Medulla oblongata (tissue), 1 donor: ENCODE measurements around the gene ATG7.
"Not testable (repeated sequence)": the region's sequence is repeated elsewhere in the genome, so short reads cannot be mapped to it uniquely, and the experiment has no call there.

ENCODE experiments used
- DNase-seq: peaks from one replicate; pipeline ENCODE4 v3.0.0-alpha.2; 2015; ENCODE audit errors: extremely low spot score

ATG7 gene

GRCh38 chr3:11588338-11588737 is 316.1 kb downstream of the ATG7 start:
- no peak for DNase-seq

- DNase-seq = no peak
These were observed 316.6 kb downstream of the ATG7 start for GRCh38 chr3:11588755-11589154.

GRCh38 chr3:11589706-11590105 is 317.5 kb downstream of the ATG7 start:
- DNase-seq = no peak

- DNase-seq = no peak
These were observed 318.8 kb downstream of the ATG7 start for GRCh38 chr3:11591002-11591355.

- DNase-seq = peak; percentile 97
These were observed 319.4 kb downstream of the ATG7 start for GRCh38 chr3:11591391-11592282.

GRCh38 chr3:11592445-11593298 is 320.5 kb downstream of the ATG7 start:
- DNase-seq = no peak

- DNase-seq = no peak
These were observed 321.3 kb downstream of the ATG7 start for GRCh38 chr3:11593318-11594034.

GRCh38 chr3:11595024-11595423 is 322.8 kb downstream of the ATG7 start:
- not testable (repeated sequence) for DNase-seq

GRCh38 chr3:11596387-11596786 is 324.2 kb downstream of the ATG7 start:
- no peak for DNase-seq

- no peak for DNase-seq
These were observed 328.5 kb downstream of the ATG7 start for GRCh38 chr3:11600501-11601282.

GRCh38 chr3:11601446-11602238 is 329.4 kb downstream of the ATG7 start:
- DNase-seq = peak; percentile 71

GRCh38 chr3:11602239-11602840 is 330.1 kb downstream of the ATG7 start:
- no peak for DNase-seq

GRCh38 chr3:11602886-11603527 is 330.8 kb downstream of the ATG7 start:
- DNase-seq = no peak

- DNase-seq = no peak
These were observed 331.4 kb downstream of the ATG7 start for GRCh38 chr3:11603628-11604027.

- no peak for DNase-seq
These were observed 332.1 kb downstream of the ATG7 start for GRCh38 chr3:11604139-11604892.

- DNase-seq = no peak
These were observed 333.2 kb downstream of the ATG7 start for GRCh38 chr3:11605398-11605797.

- no peak for DNase-seq
These were observed 334.0 kb downstream of the ATG7 start for GRCh38 chr3:11606090-11606784.

- no peak for DNase-seq
These were observed 334.8 kb downstream of the ATG7 start for GRCh38 chr3:11606865-11607440.
